Adrenal gland (tissue), 5 donors: ENCODE measurements around the gene LY6G6C.

Source experiments
- POLR2A ChIP-seq, 2 donors: fragments of 450-650 bp; IDR thresholded peaks; one replicate each; pipeline ENCODE4 v1.6.1; 2017; ENCODE audit warnings: antibody characterized with exemption in 2 of 2, mild to moderate bottlenecking in 2 of 2, moderate library complexity in 1 of 2
- TF ChIP-seq, protein P1 (sequence below), 6 experiments: fragments of 450-650 bp in 4 of 6; fragments of 200-600 bp in 2 of 6; sonication (generic) in 1 of 6; IDR thresholded peaks; 1 replicate in 5 of 6; 2 replicates in 1 of 6; pipeline versions ENCODE4 v1.5.1 to v1.8.0; 2016 to 2021; ENCODE audit warnings: antibody characterized with exemption in 6 of 6, mild to moderate bottlenecking in 2 of 6, moderate library complexity in 1 of 6
- donor health status: DM: no; HTN: no; CAD: no.

DNA sequence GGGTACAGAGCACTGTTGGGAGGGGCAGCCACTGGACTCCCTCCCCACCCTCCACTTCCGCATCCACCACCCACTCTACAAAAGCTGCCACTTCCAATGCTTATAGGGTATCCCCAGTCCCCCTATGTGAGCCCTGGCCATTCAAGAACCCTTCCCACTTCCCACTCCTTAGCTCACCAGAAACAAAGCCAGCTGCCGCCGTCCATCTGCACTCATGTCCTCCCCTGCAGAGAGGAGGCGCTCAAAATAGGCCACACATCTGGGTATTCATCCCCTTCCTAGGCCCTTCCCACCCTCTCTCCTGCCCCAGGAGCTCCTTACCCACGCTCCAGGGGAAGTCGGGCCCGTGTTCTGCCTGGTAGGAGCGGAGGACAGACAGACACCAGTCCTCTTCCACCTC is 34.2 kb downstream of the LY6G6C start:
- TF ChIP-seq, protein P1, sequence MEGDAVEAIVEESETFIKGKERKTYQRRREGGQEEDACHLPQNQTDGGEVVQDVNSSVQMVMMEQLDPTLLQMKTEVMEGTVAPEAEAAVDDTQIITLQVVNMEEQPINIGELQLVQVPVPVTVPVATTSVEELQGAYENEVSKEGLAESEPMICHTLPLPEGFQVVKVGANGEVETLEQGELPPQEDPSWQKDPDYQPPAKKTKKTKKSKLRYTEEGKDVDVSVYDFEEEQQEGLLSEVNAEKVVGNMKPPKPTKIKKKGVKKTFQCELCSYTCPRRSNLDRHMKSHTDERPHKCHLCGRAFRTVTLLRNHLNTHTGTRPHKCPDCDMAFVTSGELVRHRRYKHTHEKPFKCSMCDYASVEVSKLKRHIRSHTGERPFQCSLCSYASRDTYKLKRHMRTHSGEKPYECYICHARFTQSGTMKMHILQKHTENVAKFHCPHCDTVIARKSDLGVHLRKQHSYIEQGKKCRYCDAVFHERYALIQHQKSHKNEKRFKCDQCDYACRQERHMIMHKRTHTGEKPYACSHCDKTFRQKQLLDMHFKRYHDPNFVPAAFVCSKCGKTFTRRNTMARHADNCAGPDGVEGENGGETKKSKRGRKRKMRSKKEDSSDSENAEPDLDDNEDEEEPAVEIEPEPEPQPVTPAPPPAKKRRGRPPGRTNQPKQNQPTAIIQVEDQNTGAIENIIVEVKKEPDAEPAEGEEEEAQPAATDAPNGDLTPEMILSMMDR (IDR thresholded peaks at IDR 0.05), result no peak
- no peak for TF ChIP-seq POLR2A (IDR thresholded peaks at IDR 0.05)
